SU-DHL-6 (cell line): Measurements from ENCODE around the gene EPC2.
"Not testable (repeated sequence)": the region's sequence is repeated elsewhere in the genome, so short reads cannot be mapped to it uniquely, and the experiment has no call there.

Experiments used
- H2AFZ ChIP-seq: fragments of 200-600 bp; sonication (generic); 2 replicates; pipeline ENCODE4 v1.6.1; 2014; ENCODE audit warnings: low read depth, mild to moderate bottlenecking, moderate library complexity, mixed read lengths, antibody characterized with exemption, low read length; ENCODE audit not compliant: severe bottlenecking
- H3F3A ChIP-seq: fragments of 200-600 bp; shearing (Covaris generic); 2 replicates; pipeline ENCODE4 v1.6.0; 2016; ENCODE audit warnings: antibody characterized with exemption, mild to moderate bottlenecking; ENCODE audit not compliant: insufficient read depth
- H3K27ac ChIP-seq: fragments of 200-600 bp; sonication (generic); 2 replicates; pipeline ENCODE4 v1.5.1; 2016; ENCODE audit warnings: low read depth, mild to moderate bottlenecking, low read length, moderate library complexity, mixed read lengths
- H3K27me3 ChIP-seq: fragments of 200-600 bp; sonication (generic), shearing (Covaris generic); 2 replicates; pipeline ENCODE4 v1.6.0; 2014; ENCODE audit warnings: mild to moderate bottlenecking, low read length
- H3K36me3 ChIP-seq: fragments of 200-600 bp; sonication (generic); 2 replicates; pipeline ENCODE4 v1.6.1; 2014; ENCODE audit warnings: mild to moderate bottlenecking, low read length, mixed read lengths
- H3K4me2 ChIP-seq: fragments of 300-600, 200-600 bp; shearing (Covaris generic), sonication (generic); 2 replicates; pipeline ENCODE4 v1.6.0; 2014; ENCODE audit warnings: low read length, low read depth, mild to moderate bottlenecking; ENCODE audit not compliant: poor library complexity, severe bottlenecking
- H3K4me3 ChIP-seq: fragments of 200-600 bp; sonication (generic); 2 replicates; pipeline ENCODE4 v1.5.1; 2014; ENCODE audit warnings: antibody characterized with exemption, low read length, mild to moderate bottlenecking, mixed read lengths; ENCODE audit not compliant: insufficient read depth, poor library complexity, severe bottlenecking
- H3K79me2 ChIP-seq: fragments of 200-600 bp; sonication (generic); 2 replicates; pipeline ENCODE4 v1.6.1; 2014; ENCODE audit warnings: mild to moderate bottlenecking, low read length, moderate library complexity; ENCODE audit not compliant: insufficient read depth
- H3K9ac ChIP-seq: fragments of 200-600 bp; sonication (generic); 2 replicates; pipeline ENCODE4 v1.7.0; 2014; ENCODE audit warnings: mild to moderate bottlenecking, low read length
- H3K9me2 ChIP-seq: fragments of 200-600 bp; sonication (generic); replicated peaks from 2 replicates; pipeline ENCODE4 v1.6.1; 2014; ENCODE audit warnings: low read length; ENCODE audit not compliant: insufficient read depth
- H3K9me3 ChIP-seq: fragments of 200-600 bp; sonication (generic); 2 replicates; pipeline ENCODE4 v1.6.1; 2014; ENCODE audit warnings: low read length, mixed read lengths; ENCODE audit not compliant: insufficient read depth
- H4K20me1 ChIP-seq: fragments of 200-600 bp; sonication (generic); 2 replicates; pipeline ENCODE4 v1.6.1; 2014; ENCODE audit warnings: low read depth, mild to moderate bottlenecking, antibody characterized with exemption, low read length, moderate library complexity, mixed read lengths
- EZH2phosphoT487 ChIP-seq: fragments of 200-600 bp; sonication (generic), shearing (Covaris generic); conservative IDR thresholded peaks from 2 replicates; pipeline ENCODE4 v1.6.1; 2018; ENCODE audit warnings: mild to moderate bottlenecking, antibody characterized with exemption, low read length, moderate library complexity, mixed read lengths
- TF ChIP-seq, protein P1 (sequence below): fragments of 200-600 bp; sonication (generic); IDR thresholded peaks from one replicate; pipeline ENCODE4 v1.5.1; 2017; ENCODE audit warnings: antibody characterized with exemption, mild to moderate bottlenecking, low read length, moderate library complexity; ENCODE audit not compliant: insufficient read depth, poor library complexity, severe bottlenecking

EPC2 gene

DNA sequence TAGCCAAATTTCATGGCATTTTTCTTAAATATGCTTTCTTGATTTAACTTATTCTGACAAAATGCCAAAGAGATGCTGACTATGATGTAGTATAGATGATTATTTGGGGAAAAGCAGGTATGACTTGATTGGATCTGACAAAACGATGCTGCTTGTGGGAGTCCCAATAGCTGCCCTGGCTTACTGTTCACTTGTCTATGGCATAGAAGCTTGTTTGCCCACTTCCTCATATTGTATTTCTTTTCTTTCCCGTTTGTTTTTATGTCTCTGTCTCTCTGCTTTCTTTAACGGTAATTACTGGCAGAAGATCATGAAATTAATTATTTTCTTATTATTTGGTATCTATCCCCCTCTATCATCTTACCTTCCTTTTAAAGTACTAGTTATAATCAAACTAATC lies 43.0 kb downstream of the EPC2 start:
- no peaks in the 10 kb centered on the region for H3K9me3 ChIP-seq
- peaks cover 74% of the 10 kb centered on the region for H3K79me2 ChIP-seq
- no peak overlapping the region for H3K9ac ChIP-seq
- H2AFZ ChIP-seq: no peak overlapping the region
- H3K27me3 ChIP-seq: no peaks in the 10 kb centered on the region
- no peaks in the 10 kb centered on the region for H3K9me2 ChIP-seq
- TF ChIP-seq EZH2phosphoT487: no peak
- TF ChIP-seq, protein P1, sequence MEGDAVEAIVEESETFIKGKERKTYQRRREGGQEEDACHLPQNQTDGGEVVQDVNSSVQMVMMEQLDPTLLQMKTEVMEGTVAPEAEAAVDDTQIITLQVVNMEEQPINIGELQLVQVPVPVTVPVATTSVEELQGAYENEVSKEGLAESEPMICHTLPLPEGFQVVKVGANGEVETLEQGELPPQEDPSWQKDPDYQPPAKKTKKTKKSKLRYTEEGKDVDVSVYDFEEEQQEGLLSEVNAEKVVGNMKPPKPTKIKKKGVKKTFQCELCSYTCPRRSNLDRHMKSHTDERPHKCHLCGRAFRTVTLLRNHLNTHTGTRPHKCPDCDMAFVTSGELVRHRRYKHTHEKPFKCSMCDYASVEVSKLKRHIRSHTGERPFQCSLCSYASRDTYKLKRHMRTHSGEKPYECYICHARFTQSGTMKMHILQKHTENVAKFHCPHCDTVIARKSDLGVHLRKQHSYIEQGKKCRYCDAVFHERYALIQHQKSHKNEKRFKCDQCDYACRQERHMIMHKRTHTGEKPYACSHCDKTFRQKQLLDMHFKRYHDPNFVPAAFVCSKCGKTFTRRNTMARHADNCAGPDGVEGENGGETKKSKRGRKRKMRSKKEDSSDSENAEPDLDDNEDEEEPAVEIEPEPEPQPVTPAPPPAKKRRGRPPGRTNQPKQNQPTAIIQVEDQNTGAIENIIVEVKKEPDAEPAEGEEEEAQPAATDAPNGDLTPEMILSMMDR: no peak
- H3K4me3 ChIP-seq: no peak overlapping the region
- H3K36me3 ChIP-seq: peaks cover 2% of the 10 kb centered on the region; the same call in 1 of the 2 replicates
- H3F3A ChIP-seq: peaks cover 4% of the 10 kb centered on the region; the same call in 1 of the 2 replicates
- no peak overlapping the region for H3K27ac ChIP-seq
- H4K20me1 ChIP-seq: peaks cover 12% of the 10 kb centered on the region; the same call in 1 of the 2 replicates
- no peak overlapping the region for H3K4me2 ChIP-seq

DNA sequence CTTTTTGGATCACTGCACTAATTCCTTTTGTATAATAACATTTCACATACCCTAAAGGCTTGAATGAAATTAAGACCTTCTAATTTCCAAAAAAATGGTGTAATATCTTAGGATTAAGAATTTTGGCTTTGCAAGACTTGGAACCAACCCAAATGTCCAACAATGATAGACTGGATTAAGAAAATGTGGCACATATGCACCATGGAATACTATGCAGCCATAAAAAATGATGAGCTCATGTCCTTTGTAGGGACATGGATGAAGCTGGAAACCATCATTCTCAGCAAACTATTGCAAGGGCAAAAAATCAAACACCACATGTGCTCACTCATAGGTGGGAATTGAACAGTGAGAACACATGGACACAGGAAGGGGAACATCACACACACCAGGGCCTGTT lies 43.5 kb downstream of the EPC2 start:
- not testable (repeated sequence) for H3F3A ChIP-seq, H3K36me3 ChIP-seq, H3K9me3 ChIP-seq, H3K27me3 ChIP-seq, H3K27ac ChIP-seq, H4K20me1 ChIP-seq, H3K9me2 ChIP-seq, H3K9ac ChIP-seq, H3K4me3 ChIP-seq, H2AFZ ChIP-seq, H3K4me2 ChIP-seq
- H3K79me2 ChIP-seq: peaks cover 73% of the 10 kb centered on the region

DNA sequence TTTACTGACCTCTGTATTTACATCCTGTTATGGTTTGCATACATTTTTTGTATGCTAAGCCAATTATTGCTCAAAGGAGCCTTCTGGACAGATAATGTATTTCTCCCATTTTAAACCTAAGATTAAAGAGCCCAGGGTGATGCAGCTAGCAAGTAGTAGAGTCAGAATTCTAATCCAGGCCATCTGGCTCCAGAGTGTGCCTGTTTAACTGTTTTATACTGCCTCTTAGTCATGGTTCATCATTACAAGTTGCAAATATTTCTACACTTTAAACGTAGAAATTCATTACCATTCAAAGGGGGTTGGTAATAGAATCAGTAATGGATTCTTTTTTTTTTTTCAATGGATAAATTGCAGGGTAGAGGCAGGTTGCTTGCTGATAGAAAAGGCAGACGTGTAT lies 52.4 kb downstream of the EPC2 start:
- TF ChIP-seq, protein P1: no peak
- no peak for TF ChIP-seq EZH2phosphoT487
- peaks cover 39% of the 10 kb centered on the region for H3K79me2 ChIP-seq
- no peak overlapping the region for H3K4me2 ChIP-seq

DNA sequence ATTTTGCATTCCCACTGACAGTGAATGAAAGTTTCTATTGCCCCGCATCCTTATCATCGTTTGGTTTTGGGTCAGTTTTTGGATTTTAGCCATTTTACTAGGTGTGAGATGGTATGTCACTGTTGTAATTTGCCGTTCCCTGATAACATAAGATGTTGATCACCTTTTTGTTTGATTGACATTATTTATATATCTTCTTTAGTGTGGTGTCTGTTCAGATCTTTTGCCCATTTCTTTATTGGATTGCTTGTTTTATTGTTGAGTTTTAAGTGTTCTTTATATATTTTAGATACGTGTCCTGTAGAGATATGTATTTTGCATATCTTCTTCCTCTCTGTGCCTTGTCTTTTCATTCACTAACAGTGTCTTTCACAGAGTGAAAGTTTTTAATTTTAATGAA lies 55.3 kb downstream of the EPC2 start:
- Histone ChIP-seq H3F3A (no peaks in the 10 kb centered on the region), H3K36me3 (peaks cover 26% of the 10 kb centered on the region; the same call in 1 of the 2 replicates), H3K9me2 (no peaks in the 10 kb centered on the region), H3K27me3 (no peaks in the 10 kb centered on the region), H3K27ac (no peak overlapping the region), H2AFZ (no peak overlapping the region), H3K4me2 (no peak overlapping the region), H3K9me3 (0 out of 2 replicates have a peak, but pooled peaks cover 3% of the 10 kb centered on the region), H3K4me3 (no peak overlapping the region), H4K20me1 (no peaks in the 10 kb centered on the region), H3K79me2 (peaks cover 45% of the 10 kb centered on the region), H3K9ac (no peak overlapping the region)
- TF ChIP-seq EZH2phosphoT487: no peak
- TF ChIP-seq, protein P1: no peak

More for the DNA sequence above, 52.4 kb downstream of the EPC2 start:
- H3K27me3 ChIP-seq: no peaks in the 10 kb centered on the region
- H3K4me3 ChIP-seq: no peak overlapping the region
- H3F3A ChIP-seq: no peaks in the 10 kb centered on the region
- no peak overlapping the region for H3K27ac ChIP-seq
- H4K20me1 ChIP-seq: no peaks in the 10 kb centered on the region
- H3K9me3 ChIP-seq: 0 out of 2 replicates have a peak, but pooled peaks cover 3% of the 10 kb centered on the region
- H2AFZ ChIP-seq: no peak overlapping the region
- H3K9me2 ChIP-seq: no peaks in the 10 kb centered on the region
- H3K36me3 ChIP-seq: peaks cover 20% of the 10 kb centered on the region
- no peak overlapping the region for H3K9ac ChIP-seq
